GM18526 (cell line): ENCODE measurements around the gene HNRNPU.
A peak's percentile ranks its signal among the peaks of the same experiment; 100 is the strongest.

ENCODE experiments used
- POLR2A ChIP-seq: IDR thresholded peaks from 3 replicates; pipeline ENCODE4 v1.6.1; 2011; ENCODE audit not compliant: insufficient read length; ENCODE audit errors: extremely low read depth

HNRNPU gene

DNA sequence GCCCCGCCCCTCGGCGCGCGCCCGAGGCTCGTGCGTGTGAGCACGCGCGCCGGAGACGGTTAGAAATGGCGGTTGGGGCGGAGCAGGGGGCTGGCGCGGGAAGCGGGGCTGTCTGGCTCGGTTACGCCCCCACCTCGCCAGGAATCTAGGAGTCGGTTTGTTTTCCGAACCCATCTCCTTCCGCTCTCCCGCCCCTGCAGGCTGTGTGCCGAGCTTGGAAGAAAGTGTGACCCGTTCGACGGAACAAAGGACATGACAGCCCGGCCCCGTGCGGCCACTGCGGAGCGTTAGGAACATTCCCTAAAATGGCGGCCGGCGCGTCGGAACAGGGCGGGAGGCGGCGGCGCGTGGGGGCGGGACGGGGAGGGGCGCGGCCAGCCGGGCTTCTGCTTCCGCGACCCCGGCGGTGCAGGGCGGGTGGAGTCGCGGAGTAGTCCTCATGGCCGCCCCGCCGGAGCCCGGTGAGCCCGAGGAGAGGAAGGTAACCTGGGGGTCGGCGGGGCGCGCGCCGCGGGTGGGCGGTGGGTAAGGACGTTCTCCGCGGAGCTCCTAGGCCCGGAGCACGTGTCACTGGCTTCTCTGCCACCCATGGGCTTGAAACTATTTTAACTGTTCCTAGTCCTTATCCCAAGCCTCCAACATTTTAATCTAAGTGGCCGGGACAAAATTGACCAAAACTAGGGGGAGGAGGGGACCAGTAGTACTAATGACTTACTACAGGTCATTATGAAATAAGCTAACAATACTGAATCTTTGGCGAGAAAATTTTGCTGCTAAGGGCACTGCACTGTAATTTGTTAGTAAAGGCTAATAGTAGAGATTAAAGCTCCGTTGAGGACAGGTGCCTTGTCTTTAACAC lies 28.8 kb downstream of the HNRNPU start, which contains the start of gene COX20:
TSS of gene COX20 (plus strand) at position 383 of the 859 bp plus-strand sequence. CDS start at position 440, 57 bp downstream.
- peak; percentile 77 for TF ChIP-seq POLR2A

DNA sequence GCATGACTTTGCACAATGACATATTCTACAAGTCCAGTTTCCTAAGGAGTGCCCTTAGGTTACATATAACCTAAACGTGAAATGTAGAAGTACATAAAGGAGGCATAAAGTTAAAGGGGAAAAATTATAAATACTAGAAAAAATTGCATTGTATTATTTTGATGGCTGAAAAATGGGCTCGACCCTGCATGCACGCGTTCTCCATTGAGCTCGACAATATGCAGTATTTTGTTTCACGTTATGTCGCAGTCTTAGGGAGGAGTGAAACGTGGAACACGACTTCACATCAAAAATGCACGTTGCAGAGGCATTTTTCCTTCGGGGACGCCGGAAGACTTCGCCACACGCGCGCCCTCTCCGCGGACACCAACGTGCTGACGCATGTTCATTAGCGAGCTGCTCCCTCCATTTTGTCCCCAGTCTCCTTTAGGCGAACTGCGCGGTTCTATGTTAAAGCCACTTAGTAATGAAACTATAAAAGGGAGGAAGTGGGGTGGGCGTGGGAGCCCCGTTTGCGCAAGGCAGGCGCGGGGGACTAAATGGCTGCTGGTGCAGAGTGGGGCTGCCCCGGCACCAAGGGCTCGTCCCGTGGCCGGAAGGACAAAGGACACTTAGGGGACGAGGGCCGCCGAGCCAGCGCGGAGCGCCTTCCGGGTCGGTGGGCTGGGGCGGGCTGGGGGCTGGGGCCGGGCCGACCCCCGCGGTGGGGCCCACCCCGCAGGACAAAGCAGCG lies 29.6 kb downstream of the HNRNPU start:
- TF ChIP-seq POLR2A = peak; percentile 62

DNA sequence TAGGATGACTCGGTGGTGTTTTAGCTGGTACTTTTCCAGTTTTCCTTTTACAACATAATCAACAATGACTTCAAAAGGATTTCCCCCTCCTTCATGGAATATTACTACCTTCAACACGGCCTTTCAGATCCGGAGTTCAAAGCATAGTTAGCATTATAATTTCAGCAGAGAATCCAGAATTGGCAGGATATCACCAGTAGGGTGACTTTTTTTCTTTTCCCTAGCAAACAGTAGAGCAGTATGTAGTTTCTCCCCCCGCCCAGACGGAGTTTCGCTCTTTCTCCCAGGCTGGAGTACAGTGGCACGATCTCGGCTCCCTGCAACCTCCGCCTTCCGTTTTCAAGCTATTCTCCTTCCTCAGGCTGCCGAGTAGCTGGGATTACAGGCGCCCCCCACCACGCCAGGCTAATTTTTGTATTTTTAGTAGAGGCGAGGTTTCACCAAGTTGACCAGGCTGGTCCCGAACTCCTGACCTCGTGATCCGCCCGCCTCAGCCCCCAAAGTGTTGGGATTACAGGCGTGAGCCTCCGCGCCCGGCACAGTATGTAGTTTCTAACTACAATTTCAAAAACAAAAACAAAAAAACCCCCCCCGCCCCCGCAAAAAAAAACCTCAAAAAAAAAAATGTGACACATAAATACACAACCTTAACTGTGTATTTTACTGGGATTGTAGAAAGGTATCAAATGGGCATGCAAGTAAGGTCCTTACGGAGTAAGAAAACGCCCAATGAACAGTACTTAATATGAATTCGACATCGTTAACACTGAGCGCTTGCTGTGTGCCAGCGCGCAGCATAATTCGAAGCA lies 30.4 kb downstream of the HNRNPU start:
- no peak for TF ChIP-seq POLR2A

DNA sequence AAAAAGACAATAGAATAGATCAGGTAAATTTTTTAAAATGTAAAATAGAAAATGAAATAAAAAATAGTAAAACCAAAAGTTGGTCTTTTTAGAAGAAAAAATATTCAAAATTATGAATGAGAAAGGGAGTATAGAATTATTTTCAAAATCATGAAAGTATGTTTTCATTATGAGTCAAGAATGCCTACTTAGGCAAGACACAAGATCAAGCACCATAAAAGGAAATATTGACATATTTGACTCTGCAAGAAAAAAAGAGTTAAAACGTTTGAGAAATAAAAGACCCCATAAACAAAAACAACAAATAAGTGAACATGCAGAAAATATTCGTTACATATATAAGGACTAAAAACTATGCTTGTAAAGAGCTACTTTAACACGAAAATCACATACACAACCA lies 33.7 kb downstream of the HNRNPU start:
- TF ChIP-seq POLR2A = no peak

DNA sequence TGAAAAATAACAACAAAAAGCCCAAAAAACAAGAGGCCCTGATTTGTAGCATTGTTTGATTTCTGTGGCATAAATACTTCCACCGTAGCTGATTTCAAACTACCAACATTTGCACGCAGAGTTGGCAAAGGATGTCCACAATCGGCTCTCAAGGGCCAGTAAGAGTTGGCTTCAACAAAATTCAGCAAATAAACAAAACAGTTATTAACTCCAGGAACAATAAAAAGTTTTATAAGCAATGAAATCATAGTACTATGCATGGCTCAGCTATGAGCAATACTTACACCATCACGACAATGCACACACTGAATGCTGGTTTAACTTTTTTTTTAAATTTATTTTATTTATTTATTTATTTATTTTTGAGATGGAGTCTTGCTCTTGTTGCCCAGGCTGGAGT lies 37.6 kb downstream of the HNRNPU start:
- no peak for TF ChIP-seq POLR2A

DNA sequence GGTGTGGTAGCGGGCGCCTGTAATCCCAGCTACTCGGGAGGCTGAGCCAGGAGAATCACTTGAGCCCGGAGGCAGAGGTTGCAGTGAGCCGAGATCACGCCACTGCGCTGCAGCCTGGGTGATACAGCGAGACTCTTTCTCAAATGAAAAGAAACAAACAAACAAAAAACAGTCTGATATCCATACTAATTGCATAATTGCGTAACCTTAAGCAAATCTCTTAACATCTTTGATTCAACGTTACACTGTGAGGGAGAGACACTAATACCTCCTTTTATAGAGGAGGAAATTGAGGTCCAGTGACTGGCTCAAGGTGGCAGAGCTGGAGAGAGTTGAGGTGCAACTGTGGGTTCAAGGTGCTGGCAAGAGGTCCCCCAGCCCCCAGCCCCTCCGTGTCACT lies 41.5 kb downstream of the HNRNPU start:
- no peak for TF ChIP-seq POLR2A

DNA sequence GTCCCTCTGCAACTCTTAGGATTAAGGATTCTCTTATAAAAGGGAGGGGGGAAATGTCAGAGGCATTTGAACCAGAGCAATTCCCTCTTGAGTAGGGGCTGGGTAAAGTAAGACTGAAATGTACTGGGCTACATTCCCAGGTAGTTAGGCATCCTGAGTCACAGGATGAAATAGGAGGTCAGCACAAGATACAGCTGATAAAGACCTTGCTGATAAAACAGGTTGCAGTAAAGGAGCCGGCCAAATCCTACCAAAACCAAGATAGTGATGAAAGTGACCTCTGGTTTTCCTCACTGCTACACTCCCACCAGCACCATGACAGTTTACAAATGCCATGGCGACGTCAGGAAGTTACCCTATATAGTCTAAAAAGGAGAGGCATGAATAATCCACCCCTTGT lies 43.2 kb downstream of the HNRNPU start:
- TF ChIP-seq POLR2A = no peak

DNA sequence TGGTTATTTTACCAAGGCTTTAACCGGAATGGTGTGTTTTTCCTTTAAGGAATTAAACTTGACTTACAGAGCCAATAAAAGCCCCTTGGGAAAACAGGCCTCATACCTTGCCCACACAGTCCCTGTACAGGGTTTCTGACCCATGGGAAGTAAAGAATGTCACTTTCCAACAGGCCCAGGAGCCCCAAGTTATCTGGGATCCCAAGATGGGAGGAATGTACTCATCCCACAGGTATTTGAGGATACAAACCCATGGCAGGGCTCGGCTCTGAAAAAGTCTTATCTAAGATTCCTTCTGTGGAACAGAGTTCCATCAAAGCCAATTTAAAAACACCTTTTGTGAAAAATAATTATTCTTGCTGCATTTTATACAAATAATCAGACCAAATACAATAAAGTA lies 44.2 kb downstream of the HNRNPU start:
- TF ChIP-seq POLR2A = no peak

DNA sequence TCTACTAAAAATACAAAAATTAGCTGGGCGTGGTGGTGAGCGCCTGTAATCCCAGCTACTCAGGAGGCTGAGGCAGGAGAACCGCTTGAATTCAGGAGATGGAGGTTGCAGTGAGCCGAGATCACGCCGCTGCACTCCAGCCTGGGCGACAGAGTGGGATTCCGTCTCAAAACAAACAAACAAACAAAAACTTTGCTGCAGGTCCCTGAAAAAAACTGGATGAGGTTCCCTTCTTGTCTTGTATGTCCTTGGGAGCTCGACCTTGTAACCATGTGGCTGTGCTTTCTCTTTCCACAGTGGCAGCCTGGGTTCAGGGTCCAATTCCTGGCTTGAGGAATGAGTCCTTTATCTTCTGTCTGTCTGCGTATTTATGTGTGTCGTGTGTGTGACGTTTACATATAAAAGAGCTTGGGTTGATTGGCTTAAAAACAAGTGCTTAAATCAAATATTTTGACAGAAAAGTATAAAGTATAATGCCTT lies 46.9 kb downstream of the HNRNPU start:
- no peak for TF ChIP-seq POLR2A

DNA sequence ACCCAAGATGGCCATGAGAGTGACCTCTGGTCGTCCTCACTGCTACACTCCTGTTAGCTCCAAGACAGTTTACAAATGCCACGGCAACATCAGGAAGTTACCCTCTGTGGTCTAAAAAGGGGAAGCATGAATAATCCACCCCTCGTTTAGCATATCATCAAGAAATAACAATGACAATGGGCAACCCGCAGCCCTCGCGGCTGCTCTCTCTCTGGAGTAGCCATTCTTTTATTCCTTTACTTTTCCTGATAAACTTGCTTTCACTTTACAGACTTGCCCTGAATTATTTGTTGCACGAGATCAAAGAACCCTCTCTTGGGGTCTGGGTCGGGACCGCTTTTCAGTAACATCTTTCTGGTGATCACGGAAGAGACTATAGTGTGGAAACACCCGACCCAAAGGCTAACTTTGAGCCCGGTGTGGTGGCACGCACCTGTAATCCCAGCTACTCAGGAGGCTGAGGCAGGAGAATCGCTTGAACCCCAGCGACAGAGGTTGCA lies 48.7 kb downstream of the HNRNPU start:
- TF ChIP-seq POLR2A = no peak

DNA sequence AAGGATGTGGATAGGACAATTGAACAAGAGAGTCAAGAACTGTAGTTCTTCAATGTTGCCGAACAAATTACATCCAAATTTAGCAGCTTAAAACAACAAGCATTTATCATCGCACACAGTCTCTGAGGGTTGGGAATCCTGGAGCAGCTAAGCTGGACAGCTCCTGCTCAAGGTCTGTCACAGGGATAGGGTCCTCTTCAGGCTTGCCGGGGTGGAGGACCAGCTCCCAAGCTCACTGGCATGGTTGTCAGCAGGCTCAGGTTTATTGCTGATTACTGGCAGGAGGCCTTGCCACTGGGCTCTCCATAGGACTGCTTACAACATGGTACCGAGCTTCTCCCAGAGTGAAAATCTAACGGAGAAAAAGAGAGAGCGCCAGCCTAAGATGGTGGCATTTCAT lies 51.0 kb downstream of the HNRNPU start:
- no peak for TF ChIP-seq POLR2A

DNA sequence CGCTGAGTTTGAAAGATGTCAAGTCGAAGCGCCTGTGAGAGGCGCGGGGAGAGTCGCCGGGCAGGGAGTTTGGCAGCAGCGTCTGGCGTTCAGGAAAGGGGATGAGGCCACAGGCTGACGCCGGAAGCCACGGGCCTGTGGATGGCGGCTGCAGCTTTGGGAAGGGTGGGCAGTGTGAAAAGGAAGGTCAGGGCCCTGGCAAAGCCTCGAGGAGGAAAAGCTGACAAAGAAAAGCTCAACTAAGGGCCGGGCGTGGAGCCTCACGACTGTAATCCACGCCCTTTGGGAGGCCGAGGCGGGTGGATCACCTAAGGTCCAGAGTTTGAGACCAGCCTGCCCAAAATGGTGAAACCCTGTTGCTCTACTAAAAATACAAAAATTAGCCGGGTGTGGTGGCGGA lies 54.1 kb downstream of the HNRNPU start:
- no peak for TF ChIP-seq POLR2A

DNA sequence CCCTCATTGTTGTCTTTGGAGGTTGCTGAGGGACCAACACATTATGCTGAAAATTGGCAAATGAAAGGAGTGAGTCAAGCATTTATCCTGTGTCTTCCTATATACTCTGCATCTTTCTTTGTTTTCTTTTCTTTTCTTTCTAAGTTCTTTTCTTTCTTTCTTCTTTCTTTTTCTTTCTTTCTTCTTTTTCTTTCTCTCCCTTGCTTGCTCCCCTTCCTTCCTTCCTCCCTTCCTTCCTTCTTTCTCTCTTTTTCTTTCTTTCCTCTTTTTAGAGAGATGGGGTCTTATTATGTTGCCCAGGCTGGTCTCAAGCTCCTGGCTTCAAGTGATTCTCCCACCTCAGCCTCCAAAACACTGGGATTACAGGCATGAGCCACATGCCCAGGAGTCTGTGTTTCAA lies 57.2 kb downstream of the HNRNPU start:
- no peak for TF ChIP-seq POLR2A

DNA sequence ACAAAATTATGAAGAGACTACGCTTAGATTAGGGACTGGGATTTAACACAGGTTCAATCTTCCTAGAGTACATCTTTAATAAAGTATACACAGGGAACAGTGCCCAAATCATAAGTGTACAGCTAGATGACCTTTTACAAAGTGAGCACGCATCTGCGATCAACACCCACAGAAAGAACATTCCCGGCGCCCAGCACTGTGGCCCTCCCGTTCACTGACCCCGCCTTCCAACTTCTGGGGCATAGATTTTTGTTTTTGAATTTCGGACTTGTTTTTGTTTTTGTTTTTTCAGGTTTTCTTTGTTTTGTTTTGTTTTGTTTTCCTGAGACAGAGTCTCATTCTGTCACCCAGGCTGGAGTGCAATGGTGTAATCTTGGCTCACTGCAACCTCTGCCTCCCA lies 59.5 kb downstream of the HNRNPU start:
- no peak for TF ChIP-seq POLR2A

DNA sequence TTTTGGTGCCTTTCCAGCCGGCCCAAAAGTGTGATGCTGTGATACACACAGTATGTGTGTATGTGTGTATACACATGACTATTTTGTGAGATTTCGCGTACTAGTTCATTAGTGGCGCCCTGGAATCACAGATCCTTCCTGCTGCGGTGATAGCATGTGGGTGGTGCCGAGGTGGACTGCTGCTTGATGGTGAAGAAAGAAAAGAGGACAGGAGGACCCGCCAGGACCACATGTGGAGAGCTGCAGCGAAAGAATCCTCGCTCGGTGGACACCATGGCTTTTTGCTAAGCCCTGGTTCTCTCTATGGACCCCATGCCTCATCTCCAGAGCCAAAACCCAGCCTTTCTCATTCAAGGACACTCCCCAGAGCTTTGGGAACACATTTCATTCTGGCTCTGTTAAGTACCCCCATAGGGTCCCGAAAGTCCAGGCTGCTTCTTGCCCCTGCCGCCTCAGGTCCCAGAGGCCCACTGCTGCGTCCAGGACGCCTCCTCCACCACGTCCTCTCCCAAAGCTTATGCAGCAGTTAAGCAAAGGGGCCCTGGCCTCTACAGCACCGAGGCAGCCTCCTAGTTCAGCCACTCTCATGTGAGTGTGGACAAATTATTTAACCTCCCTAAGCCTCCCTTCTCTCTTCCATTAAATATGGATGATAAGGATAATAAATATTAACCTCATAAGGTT lies 61.6 kb downstream of the HNRNPU start:
- TF ChIP-seq POLR2A = no peak
